WTC11 (cell line): Measurements from ENCODE around the gene LDB3. TPM values are rescaled to one million over a fixed set of nuclear protein-coding genes. Genes with fewer than 3 reads are reported as not detected.

Source experiments
- ATAC-seq: fragments of 200-7000 bp; cut with Tn5 transposase; 2 replicates; pipeline ENCODE4 v1.10.0; 2021; ENCODE audit warnings: mild to moderate bottlenecking, moderate library complexity
- CTCF ChIA-PET: fragments of 300-600 bp; sonication (Branson Sonifier 250); formaldehyde crosslinking; loops from one replicate; lab custom pipeline; 2021; ENCODE audit warnings: antibody characterized with exemption; lab: Charles Lee
- POLR2A ChIA-PET: fragments of 350-600 bp; sonication (Branson Sonifier 250); formaldehyde crosslinking; loops from one replicate; lab custom pipeline; 2021; ENCODE audit warnings: antibody characterized with exemption; lab: Charles Lee
- DNase-seq: peaks from one replicate; pipeline ENCODE4 v3.0.0; 2021; ENCODE audit warnings: low spot score
- H3K27ac Mint-ChIP-seq: 2 replicates; pipeline ENCODE4 v1.8.0; 2021; ENCODE audit warnings: mixed read lengths
- H3K27me3 Mint-ChIP-seq: 2 replicates; pipeline ENCODE4 v1.8.0; 2021; ENCODE audit warnings: low read depth, mild to moderate bottlenecking, moderate library complexity, mixed read lengths
- H3K36me3 Mint-ChIP-seq: 2 replicates; pipeline ENCODE4 v1.8.0; 2021; ENCODE audit warnings: mixed read lengths
- H3K4me1 Mint-ChIP-seq: 2 replicates; pipeline ENCODE4 v1.8.0; 2022; ENCODE audit warnings: mixed read lengths
- H3K4me3 Mint-ChIP-seq: 2 replicates; pipeline ENCODE4 v1.8.0; 2021; ENCODE audit warnings: mild to moderate bottlenecking, moderate library complexity, mixed read lengths
- H3K9me3 Mint-ChIP-seq: 2 replicates; pipeline ENCODE4 v1.8.0; 2021; ENCODE audit warnings: mixed read lengths
- CREM ChIP-seq: sonication (generic); formaldehyde crosslinking; IDR thresholded peaks from 2 replicates; pipeline ENCODE4 v1.8.1; 2022; ENCODE audit warnings: mild to moderate bottlenecking, missing genetic modification reagents, moderate library complexity
- HMGA2 ChIP-seq: fragments of 250-450 bp; sonication (Bioruptor Pico); IDR thresholded peaks from 2 replicates; pipeline ENCODE4 v1.4.0; 2021; ENCODE audit warnings: mild to moderate bottlenecking, moderate library complexity
- MXD4 ChIP-seq: fragments of 250-450 bp; sonication (Bioruptor Pico); IDR thresholded peaks from 2 replicates; pipeline ENCODE4 v1.8.0; 2021; ENCODE audit warnings: mild to moderate bottlenecking, moderate library complexity, borderline replicate concordance
- MYBL2 ChIP-seq: sonication (generic); formaldehyde crosslinking; IDR thresholded peaks from 2 replicates; pipeline ENCODE4 v1.8.1; 2023; ENCODE audit warnings: mild to moderate bottlenecking, moderate library complexity, missing genetic modification reagents
- NFATC4 ChIP-seq: fragments of 250-450 bp; sonication (Bioruptor Pico); IDR thresholded peaks from 2 replicates; pipeline ENCODE4 v1.9.0; 2021; ENCODE audit warnings: mild to moderate bottlenecking
- NFE2L1 ChIP-seq: sonication (generic); formaldehyde crosslinking; IDR thresholded peaks from 2 replicates; pipeline ENCODE4 v1.8.1; 2023; ENCODE audit warnings: missing genetic modification reagents
- NR1H2 ChIP-seq: sonication (generic); formaldehyde crosslinking; IDR thresholded peaks from 2 replicates; pipeline ENCODE4 v1.9.0; 2021; ENCODE audit warnings: mild to moderate bottlenecking, moderate library complexity, missing genetic modification reagents
- NR3C1 ChIP-seq: sonication (generic); formaldehyde crosslinking; conservative IDR thresholded peaks from 2 replicates; pipeline ENCODE4 v1.8.1; 2023; ENCODE audit warnings: low read depth, mild to moderate bottlenecking, missing genetic modification reagents
- PRRX2 ChIP-seq: fragments of 250-450 bp; sonication (Bioruptor Pico); IDR thresholded peaks from 2 replicates; pipeline ENCODE4 v1.8.0; 2021; ENCODE audit warnings: mild to moderate bottlenecking
- SOX15 ChIP-seq: fragments of 250-450 bp; sonication (Bioruptor Pico); IDR thresholded peaks from 2 replicates; pipeline ENCODE4 v1.9.0; 2021; ENCODE audit warnings: mild to moderate bottlenecking
- TCF7 ChIP-seq: sonication (generic); formaldehyde crosslinking; IDR thresholded peaks from 2 replicates; pipeline ENCODE4 v1.8.0; 2022; ENCODE audit warnings: mild to moderate bottlenecking, low read depth, missing genetic modification reagents, moderate library complexity
- ZNF138 ChIP-seq: sonication (generic); formaldehyde crosslinking; conservative IDR thresholded peaks from 2 replicates; pipeline ENCODE4 v1.8.1; 2022; ENCODE audit warnings: mild to moderate bottlenecking, moderate library complexity, missing genetic modification reagents
- ZNF396 ChIP-seq: fragments of 250-450 bp; sonication (Bioruptor Pico); IDR thresholded peaks from 2 replicates; pipeline ENCODE4 v1.8.0; 2021; ENCODE audit warnings: mild to moderate bottlenecking, moderate library complexity, borderline replicate concordance
- ZNF423 ChIP-seq: fragments of 250-450 bp; sonication (Bioruptor Pico); IDR thresholded peaks from 2 replicates; pipeline ENCODE4 v2.1.2; 2022; ENCODE audit warnings: mild to moderate bottlenecking, moderate library complexity
- total RNA-seq: library from RNA; stranded (reverse); gene quantifications from 3 replicates; pipeline ENCODE4 v1.2.3, GENCODE V29; 2021
- TF ChIP-seq, protein P1 (sequence below): sonication (generic); formaldehyde crosslinking; IDR thresholded peaks from 2 replicates; pipeline ENCODE4 v1.8.1; 2023; ENCODE audit warnings: mild to moderate bottlenecking, missing genetic modification reagents, moderate library complexity
- TF ChIP-seq, protein P2 (sequence below): fragments of 250-450 bp; sonication (Bioruptor Pico); conservative IDR thresholded peaks from 2 replicates; pipeline ENCODE4 v1.9.0; 2021; ENCODE audit warnings: mild to moderate bottlenecking
- TF ChIP-seq, protein P3 (sequence below): fragments of 250-450 bp; sonication (Bioruptor Pico); IDR thresholded peaks from 2 replicates; pipeline ENCODE4 v1.9.0; 2021; ENCODE audit warnings: mild to moderate bottlenecking
- TF ChIP-seq, protein P4 (sequence below): fragments of 250-450 bp; sonication (Bioruptor Pico); IDR thresholded peaks from 2 replicates; pipeline ENCODE4 v1.9.0; 2021; ENCODE audit warnings: mild to moderate bottlenecking
- TF ChIP-seq, protein P5 (sequence below): sonication (generic); formaldehyde crosslinking; IDR thresholded peaks from 2 replicates; pipeline ENCODE4 v1.8.1; 2023; ENCODE audit warnings: mild to moderate bottlenecking, missing genetic modification reagents
- TF ChIP-seq, protein P6 (sequence below): sonication (generic); formaldehyde crosslinking; IDR thresholded peaks from 2 replicates; pipeline ENCODE4 v1.8.0; 2023; ENCODE audit warnings: mild to moderate bottlenecking, missing genetic modification reagents

Gene LDB3
- total RNA-seq, 1 experiment from 2014 or later, result 0.42 TPM

DNA sequence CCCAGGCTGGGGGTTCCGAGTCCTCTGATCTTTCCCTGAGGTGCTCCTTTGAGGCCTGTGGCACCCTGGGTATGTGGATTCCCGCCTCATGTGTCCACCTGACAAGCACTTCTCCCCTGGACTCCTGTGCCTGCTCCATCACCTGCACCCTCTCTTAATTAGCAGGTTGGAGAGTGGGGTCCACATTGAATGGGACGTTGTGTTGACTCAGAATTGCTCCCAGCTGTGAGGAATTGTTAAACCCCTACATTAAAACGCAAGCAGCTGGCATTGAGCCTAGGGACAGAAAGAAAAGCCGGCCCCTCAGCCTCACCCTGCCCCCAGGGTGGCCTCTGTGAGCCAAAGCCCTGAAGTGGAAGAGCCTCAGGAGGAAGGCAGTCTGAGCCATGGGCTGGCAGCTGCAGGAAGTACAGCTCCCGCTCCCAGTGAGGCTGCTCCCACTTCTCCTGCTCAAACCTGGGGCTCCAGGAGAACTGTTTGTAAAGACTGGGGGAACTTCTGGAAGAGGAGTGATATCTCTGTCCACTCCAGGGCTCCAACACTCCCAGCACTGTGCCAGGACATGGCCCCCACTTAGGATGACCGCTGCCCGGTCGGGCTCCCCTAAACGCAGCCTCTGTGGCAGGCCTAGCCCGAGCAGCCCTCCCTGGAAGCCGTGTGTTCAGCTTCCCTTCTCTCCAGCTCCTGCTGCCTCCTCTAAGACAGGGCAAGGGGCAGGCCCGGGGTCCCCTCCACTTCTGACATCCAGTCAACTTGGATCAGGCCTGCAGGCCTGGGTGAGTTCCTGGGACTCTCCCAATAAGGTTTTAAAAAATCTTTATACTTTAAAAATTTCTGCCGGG lies 15.7 kb upstream of the LDB3 start:
- ATAC-seq, result peak; percentile 49
- Mint-ChIP-seq H3K27me3 (no peaks in the 10 kb centered on the region), H3K9me3 (no peaks in the 10 kb centered on the region), H3K4me3 (no peak overlapping the region), H3K4me1 (peaks cover 13% of the 10 kb centered on the region), H3K27ac (no peak overlapping the region), H3K36me3 (no peaks in the 10 kb centered on the region)
- CTCF ChIA-PET, result interaction anchor here (0.5 to 1.9 kb wide), 3 partner anchors 10 to 308 kb away, joined by 3 to 4 read pairs (median 4); no protein-coding TSS in a partner anchor
- 0 out of 2 replicates have a peak, but pooled peaks have one; percentile 53 for TF ChIP-seq ZNF138 (CRISPR knock-in tag)
- TF ChIP-seq PRRX2 (CRISPR knock-in tag), result no peak
- no peak for TF ChIP-seq NR1H2 (CRISPR knock-in tag)
- peak; percentile 15; the same call in 1 of the 2 replicates for TF ChIP-seq ZNF423
- POLR2A ChIA-PET, result no interaction called here
- peak; percentile 11 for DNase-seq

DNA sequence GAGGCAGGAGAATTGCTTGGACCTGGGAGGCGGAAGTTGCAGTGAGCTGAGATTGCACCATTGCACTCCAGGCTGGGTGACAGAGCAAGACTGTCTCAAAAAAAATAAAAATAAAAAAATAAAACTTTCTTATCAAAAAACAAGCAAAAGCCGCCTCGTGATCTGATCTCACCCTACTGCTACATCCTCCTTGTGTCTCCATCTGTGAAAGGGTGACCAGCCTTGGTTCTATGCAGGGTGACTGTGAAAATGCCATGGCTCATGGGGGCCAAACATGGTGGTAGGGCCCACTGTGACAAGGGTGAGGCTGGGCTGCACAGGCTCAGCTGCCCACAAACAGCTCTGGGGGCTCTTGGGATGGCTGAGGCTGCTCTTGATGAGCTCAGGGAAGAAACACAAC lies 14.9 kb upstream of the LDB3 start:
- Mint-ChIP-seq H3K36me3 (no peaks in the 10 kb centered on the region), H3K9me3 (no peaks in the 10 kb centered on the region), H3K27ac (no peak overlapping the region), H3K4me3 (no peak overlapping the region), H3K4me1 (peaks cover 9% of the 10 kb centered on the region)
- ATAC-seq (no peak), DNase-seq (no peak)
- ChIA-PET POLR2A (no interaction called here), CTCF (interaction anchor here (1.9 kb wide), 1 partner anchor 307 kb away, joined by 4 read pairs; no protein-coding TSS in a partner anchor)
- no peak for TF ChIP-seq MXD4 (CRISPR knock-in tag)
- TF ChIP-seq ZNF396 (CRISPR knock-in tag), result no peak
- no peak for TF ChIP-seq SOX15 (CRISPR knock-in tag)
- TF ChIP-seq NFATC4, result no peak
- TF ChIP-seq, protein P1, sequence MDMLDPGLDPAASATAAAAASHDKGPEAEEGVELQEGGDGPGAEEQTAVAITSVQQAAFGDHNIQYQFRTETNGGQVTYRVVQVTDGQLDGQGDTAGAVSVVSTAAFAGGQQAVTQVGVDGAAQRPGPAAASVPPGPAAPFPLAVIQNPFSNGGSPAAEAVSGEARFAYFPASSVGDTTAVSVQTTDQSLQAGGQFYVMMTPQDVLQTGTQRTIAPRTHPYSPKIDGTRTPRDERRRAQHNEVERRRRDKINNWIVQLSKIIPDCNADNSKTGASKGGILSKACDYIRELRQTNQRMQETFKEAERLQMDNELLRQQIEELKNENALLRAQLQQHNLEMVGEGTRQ (CRISPR knock-in tag), result no peak
- TF ChIP-seq TCF7 (CRISPR knock-in tag), result no peak
- TF ChIP-seq, protein P2, sequence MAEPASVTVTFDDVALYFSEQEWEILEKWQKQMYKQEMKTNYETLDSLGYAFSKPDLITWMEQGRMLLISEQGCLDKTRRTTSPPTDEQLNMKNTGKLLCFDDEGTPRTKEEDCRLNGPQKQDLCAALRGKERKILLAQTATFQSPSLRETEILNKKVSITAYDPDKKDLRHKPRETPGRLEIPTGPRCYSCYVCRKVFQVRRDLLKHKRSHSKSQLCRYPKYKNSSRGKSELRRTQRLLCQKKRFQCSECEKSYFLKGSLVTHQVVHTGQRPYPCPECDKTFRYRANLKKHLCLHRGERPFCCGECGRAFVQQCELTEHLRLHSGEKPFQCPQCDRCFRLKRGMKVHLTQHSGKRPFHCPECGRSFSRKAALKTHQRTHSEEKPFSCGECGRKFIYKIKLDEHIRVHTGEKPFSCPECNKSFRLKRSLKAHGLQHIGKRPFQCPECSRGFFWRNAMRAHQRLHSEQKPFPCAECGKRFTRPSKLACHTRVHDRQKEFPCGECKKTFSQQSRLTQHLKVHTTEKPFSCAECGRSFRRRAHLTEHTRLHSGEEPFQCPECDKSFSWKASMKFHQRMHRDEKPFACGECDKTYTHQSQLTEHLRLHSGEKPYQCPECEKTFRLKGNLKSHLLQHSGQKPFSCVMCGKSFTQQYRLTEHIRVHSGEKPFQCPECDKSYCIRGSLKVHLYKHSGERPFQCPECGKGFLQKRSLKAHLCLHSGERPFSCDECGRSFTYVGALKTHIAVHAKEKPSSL, result no peak
- TF ChIP-seq NFE2L1 (CRISPR knock-in tag), result no peak
- TF ChIP-seq, protein P3, sequence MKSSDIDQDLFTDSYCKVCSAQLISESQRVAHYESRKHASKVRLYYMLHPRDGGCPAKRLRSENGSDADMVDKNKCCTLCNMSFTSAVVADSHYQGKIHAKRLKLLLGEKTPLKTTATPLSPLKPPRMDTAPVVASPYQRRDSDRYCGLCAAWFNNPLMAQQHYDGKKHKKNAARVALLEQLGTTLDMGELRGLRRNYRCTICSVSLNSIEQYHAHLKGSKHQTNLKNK, result no peak
- TF ChIP-seq, all 79 proteins: peak for 0
- no peaks in the 10 kb centered on the region for H3K27me3 Mint-ChIP-seq

DNA sequence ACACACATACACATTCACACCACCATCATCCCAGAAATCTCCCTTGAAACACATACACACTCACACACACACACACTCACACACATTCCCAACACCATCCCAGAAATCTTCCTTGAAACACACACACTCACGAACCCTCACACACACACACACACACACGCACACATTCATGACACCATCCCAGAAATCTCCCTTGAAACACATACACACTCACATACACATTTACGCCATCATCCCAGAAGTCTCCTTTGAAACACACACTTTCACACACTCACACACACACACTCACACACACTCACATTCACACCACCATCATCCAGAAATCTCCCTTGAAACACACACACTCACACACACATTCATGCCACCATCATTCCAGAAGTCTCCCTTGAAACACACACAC lies 14.3 kb upstream of the LDB3 start:
- no peak for ATAC-seq
- H3K4me3 Mint-ChIP-seq, result no peak overlapping the region
- no peaks in the 10 kb centered on the region for H3K9me3 Mint-ChIP-seq
- H3K4me1 Mint-ChIP-seq, result peaks cover 7% of the 10 kb centered on the region
- POLR2A ChIA-PET, result no interaction called here
- TF ChIP-seq, protein P4, sequence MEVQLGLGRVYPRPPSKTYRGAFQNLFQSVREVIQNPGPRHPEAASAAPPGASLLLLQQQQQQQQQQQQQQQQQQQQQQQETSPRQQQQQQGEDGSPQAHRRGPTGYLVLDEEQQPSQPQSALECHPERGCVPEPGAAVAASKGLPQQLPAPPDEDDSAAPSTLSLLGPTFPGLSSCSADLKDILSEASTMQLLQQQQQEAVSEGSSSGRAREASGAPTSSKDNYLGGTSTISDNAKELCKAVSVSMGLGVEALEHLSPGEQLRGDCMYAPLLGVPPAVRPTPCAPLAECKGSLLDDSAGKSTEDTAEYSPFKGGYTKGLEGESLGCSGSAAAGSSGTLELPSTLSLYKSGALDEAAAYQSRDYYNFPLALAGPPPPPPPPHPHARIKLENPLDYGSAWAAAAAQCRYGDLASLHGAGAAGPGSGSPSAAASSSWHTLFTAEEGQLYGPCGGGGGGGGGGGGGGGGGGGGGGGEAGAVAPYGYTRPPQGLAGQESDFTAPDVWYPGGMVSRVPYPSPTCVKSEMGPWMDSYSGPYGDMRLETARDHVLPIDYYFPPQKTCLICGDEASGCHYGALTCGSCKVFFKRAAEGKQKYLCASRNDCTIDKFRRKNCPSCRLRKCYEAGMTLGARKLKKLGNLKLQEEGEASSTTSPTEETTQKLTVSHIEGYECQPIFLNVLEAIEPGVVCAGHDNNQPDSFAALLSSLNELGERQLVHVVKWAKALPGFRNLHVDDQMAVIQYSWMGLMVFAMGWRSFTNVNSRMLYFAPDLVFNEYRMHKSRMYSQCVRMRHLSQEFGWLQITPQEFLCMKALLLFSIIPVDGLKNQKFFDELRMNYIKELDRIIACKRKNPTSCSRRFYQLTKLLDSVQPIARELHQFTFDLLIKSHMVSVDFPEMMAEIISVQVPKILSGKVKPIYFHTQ (CRISPR knock-in tag), result no peak
- no peak for TF ChIP-seq NFATC4
- no peak for TF ChIP-seq NR3C1
- TF ChIP-seq, protein P5, sequence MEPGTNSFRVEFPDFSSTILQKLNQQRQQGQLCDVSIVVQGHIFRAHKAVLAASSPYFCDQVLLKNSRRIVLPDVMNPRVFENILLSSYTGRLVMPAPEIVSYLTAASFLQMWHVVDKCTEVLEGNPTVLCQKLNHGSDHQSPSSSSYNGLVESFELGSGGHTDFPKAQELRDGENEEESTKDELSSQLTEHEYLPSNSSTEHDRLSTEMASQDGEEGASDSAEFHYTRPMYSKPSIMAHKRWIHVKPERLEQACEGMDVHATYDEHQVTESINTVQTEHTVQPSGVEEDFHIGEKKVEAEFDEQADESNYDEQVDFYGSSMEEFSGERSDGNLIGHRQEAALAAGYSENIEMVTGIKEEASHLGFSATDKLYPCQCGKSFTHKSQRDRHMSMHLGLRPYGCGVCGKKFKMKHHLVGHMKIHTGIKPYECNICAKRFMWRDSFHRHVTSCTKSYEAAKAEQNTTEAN, result 0 out of 2 replicates have a peak, but pooled peaks have one; percentile 78
- TF ChIP-seq CREM (CRISPR knock-in tag), result no peak
- no peak for TF ChIP-seq HMGA2 (CRISPR knock-in tag)
- no peak for TF ChIP-seq MYBL2 (CRISPR knock-in tag)
- TF ChIP-seq, protein P6, sequence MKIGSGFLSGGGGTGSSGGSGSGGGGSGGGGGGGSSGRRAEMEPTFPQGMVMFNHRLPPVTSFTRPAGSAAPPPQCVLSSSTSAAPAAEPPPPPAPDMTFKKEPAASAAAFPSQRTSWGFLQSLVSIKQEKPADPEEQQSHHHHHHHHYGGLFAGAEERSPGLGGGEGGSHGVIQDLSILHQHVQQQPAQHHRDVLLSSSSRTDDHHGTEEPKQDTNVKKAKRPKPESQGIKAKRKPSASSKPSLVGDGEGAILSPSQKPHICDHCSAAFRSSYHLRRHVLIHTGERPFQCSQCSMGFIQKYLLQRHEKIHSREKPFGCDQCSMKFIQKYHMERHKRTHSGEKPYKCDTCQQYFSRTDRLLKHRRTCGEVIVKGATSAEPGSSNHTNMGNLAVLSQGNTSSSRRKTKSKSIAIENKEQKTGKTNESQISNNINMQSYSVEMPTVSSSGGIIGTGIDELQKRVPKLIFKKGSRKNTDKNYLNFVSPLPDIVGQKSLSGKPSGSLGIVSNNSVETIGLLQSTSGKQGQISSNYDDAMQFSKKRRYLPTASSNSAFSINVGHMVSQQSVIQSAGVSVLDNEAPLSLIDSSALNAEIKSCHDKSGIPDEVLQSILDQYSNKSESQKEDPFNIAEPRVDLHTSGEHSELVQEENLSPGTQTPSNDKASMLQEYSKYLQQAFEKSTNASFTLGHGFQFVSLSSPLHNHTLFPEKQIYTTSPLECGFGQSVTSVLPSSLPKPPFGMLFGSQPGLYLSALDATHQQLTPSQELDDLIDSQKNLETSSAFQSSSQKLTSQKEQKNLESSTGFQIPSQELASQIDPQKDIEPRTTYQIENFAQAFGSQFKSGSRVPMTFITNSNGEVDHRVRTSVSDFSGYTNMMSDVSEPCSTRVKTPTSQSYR (CRISPR knock-in tag), result no peak
- TF ChIP-seq NFE2L1 (CRISPR knock-in tag), result 0 out of 2 replicates have a peak, but pooled peaks have one; percentile 23
- TF ChIP-seq, all 79 proteins: peak for 2
- Mint-ChIP-seq H3K27me3 (no peaks in the 10 kb centered on the region), H3K36me3 (no peaks in the 10 kb centered on the region), H3K27ac (no peak overlapping the region)
- no peak for DNase-seq
- CTCF ChIA-PET, result no interaction called here
